Erythroblast (primary cell): ENCODE data around the gene S100A8.

Source experiments
- GATA1 ChIP-seq: IDR thresholded peaks from 2 replicates; pipeline ENCODE4 v1.6.1; 2011; ENCODE audit warnings: low read depth, mild to moderate bottlenecking, control low read depth, low read length, moderate library complexity
- POLR2A ChIP-seq: IDR thresholded peaks from 2 replicates; pipeline ENCODE4 v1.6.1; 2011; ENCODE audit warnings: mild to moderate bottlenecking, low read length

DNA sequence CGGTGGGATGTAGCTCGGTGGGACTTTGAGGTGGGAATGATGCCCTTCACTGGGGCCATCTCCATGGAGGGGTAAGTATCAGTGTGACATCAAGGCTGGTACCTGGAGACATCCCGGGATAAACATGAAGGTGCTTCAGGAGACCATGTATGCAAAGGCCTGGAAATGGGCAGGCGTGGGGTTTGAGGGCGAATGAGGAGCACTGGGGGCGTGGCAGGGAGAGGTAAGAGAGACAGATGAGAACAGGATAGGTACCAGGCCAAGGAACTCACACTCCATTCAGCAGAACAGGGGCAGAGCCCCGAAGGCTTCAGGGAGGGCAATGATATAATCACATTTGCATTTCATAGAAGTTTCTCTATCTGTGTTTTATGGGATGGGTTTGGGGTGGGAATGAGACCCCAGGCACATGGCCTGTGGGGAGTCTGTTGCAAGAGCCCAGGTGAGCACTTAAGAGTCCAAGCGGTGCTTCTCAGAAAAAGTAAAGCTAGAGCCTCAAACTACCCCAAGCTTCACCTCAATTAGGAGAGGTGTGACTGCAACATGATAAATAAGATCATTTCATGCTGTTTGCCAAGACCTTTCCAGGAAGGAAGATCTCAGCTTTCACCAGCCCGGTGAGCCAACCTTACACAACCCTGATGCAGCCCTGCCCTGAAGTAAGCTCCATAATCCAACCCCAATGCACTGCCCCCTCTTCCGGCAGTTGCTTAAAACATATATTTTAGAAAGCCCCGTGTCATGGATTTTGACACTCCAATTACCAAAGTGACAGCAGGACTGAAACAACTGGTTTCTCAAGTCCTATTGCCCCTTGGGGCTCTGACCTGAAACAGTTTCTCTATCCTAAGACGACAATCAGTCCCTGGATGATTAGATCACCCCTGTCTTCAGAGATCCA, 25.9 kb downstream of the S100A8 start:
- TF ChIP-seq POLR2A, result no peak
- no peak for TF ChIP-seq GATA1
